GM23338 (cell line): ENCODE data around the gene KRT79. TPM values are rescaled to one million over a fixed set of nuclear protein-coding genes. Genes with fewer than 3 reads are reported as not detected.

ENCODE experiments used
- CREB1 ChIP-seq: fragments of 250-450 bp; sonication (Bioruptor Pico); IDR thresholded peaks from 2 replicates; pipeline ENCODE4 v1.5.0; 2020; ENCODE audit warnings: low read depth, mild to moderate bottlenecking, moderate library complexity
- EZH2phosphoT487 ChIP-seq: fragments of 200-600 bp; sonication (generic); IDR thresholded peaks from one replicate; pipeline ENCODE4 v1.8.1; 2018; ENCODE audit warnings: antibody characterized with exemption; ENCODE audit not compliant: unreplicated experiment
- JUNB ChIP-seq: IDR thresholded peaks from one replicate; pipeline ENCODE4 v1.6.1; 2016; ENCODE audit warnings: antibody characterized with exemption; ENCODE audit not compliant: unreplicated experiment
- ZNF114 ChIP-seq: fragments of 250-450 bp; sonication (Bioruptor Pico); IDR thresholded peaks from 2 replicates; pipeline ENCODE4 v1.5.0; 2020; ENCODE audit warnings: mild to moderate bottlenecking, moderate library complexity
- ZNF462 ChIP-seq: fragments of 250-450 bp; sonication (Bioruptor Pico); IDR thresholded peaks from 2 replicates; pipeline ENCODE4 v1.5.0; 2020; ENCODE audit warnings: mild to moderate bottlenecking, moderate library complexity
- polyA plus RNA-seq: library from polyadenylated mRNA; unstranded; fragments of >200 nt; fragmentation: Nextera tagmentation; extraction: Ambion mirVana; gene quantifications from 2 replicates; pipeline ENCODE4 v1.2.1, GENCODE V29; 2016
- total RNA-seq: library from RNA; depleted of rRNA; stranded (reverse); fragments of >200 nt; shearing (Covaris generic); gene quantifications from 2 replicates; pipeline ENCODE4 v1.2.3, GENCODE V29; 2014
- TF ChIP-seq, protein P1 (sequence below): IDR thresholded peaks from 2 replicates; pipeline ENCODE4 v1.6.1; 2016; ENCODE audit warnings: antibody characterized with exemption

Gene KRT79
- total and polyA plus RNA-seq, 2 experiments from 2014 or later: 0.21 TPM; not detected in 1

- TF ChIP-seq ZNF462 (CRISPR knock-in tag) (no peak), CREB1 (CRISPR knock-in tag) (no peak), JUNB (no peak), EZH2phosphoT487 (no peak), ZNF114 (CRISPR knock-in tag) (no peak)
- TF ChIP-seq, protein P1, sequence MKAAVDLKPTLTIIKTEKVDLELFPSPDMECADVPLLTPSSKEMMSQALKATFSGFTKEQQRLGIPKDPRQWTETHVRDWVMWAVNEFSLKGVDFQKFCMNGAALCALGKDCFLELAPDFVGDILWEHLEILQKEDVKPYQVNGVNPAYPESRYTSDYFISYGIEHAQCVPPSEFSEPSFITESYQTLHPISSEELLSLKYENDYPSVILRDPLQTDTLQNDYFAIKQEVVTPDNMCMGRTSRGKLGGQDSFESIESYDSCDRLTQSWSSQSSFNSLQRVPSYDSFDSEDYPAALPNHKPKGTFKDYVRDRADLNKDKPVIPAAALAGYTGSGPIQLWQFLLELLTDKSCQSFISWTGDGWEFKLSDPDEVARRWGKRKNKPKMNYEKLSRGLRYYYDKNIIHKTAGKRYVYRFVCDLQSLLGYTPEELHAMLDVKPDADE: no peak
Observed at GRCh38 chr12:52822771-52823510, 11.2 kb downstream of the KRT79 start (continued).
